Fibroblast of pulmonary artery (primary cell): Measurements from ENCODE around the gene PGM2L1.
"Not testable (repeated sequence)": the region's sequence is repeated elsewhere in the genome, so short reads cannot be mapped to it uniquely, and the experiment has no call there.

Source experiments
- DNase-seq: peaks from one replicate; pipeline ENCODE4 v3.0.0-alpha.2; 2010; ENCODE audit warnings: low read depth
- H3K4me3 ChIP-seq: replicated peaks from 2 replicates; pipeline ENCODE4 v1.5.1; 2011; ENCODE audit warnings: low read depth, mild to moderate bottlenecking, control low read depth, low read length, moderate library complexity
- TF ChIP-seq, protein P1 (sequence below): IDR thresholded peaks from 2 replicates; pipeline ENCODE4 v1.5.1; 2011; ENCODE audit warnings: mild to moderate bottlenecking, control low read depth, low read length, inconsistent platforms; ENCODE audit errors: missing control alignments

Gene PGM2L1

DNA sequence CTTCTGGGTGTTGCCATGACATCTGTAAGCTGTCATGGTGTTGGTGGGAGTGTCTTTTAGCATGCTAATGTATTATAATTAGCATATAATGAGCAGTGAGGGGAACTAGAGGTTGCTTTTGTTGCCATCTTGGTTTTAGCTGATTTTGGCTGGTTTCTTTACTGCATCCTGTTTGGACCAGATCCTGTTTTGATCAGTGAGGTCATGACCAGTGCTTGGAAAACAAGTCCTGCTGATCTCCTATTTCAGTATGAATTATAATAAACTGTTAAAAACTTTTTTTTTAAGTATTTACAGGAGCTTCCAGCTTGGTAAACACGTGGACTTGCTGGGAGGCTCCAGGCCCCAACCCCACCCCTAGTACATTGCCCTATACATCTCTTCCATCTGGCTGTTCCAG is 56.3 kb downstream of the PGM2L1 start:
- DNase-seq: no peak
- H3K4me3 ChIP-seq: no peak overlapping the region
- TF ChIP-seq, protein P1, sequence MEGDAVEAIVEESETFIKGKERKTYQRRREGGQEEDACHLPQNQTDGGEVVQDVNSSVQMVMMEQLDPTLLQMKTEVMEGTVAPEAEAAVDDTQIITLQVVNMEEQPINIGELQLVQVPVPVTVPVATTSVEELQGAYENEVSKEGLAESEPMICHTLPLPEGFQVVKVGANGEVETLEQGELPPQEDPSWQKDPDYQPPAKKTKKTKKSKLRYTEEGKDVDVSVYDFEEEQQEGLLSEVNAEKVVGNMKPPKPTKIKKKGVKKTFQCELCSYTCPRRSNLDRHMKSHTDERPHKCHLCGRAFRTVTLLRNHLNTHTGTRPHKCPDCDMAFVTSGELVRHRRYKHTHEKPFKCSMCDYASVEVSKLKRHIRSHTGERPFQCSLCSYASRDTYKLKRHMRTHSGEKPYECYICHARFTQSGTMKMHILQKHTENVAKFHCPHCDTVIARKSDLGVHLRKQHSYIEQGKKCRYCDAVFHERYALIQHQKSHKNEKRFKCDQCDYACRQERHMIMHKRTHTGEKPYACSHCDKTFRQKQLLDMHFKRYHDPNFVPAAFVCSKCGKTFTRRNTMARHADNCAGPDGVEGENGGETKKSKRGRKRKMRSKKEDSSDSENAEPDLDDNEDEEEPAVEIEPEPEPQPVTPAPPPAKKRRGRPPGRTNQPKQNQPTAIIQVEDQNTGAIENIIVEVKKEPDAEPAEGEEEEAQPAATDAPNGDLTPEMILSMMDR: no peak

DNA sequence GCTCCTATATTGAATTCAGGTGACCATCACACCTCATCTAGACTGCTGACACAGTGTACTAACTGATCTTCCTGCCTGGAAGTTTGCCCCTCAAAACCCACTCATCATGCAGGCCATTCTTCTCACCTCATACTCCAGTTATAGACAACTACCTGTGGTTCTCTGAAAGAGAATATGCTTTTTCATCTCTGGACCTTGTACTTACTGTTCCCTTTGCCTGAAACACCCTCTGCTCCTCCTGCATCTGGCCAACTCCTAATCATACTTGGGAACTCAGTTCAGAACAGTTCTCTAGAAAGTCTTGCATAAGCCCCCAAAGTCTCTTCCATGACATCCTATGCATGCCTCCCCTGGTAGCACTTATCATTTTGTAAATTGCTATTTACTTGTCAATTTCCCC is 58.6 kb downstream of the PGM2L1 start:
- no peak for DNase-seq
- TF ChIP-seq, protein P1: no peak
- H3K4me3 ChIP-seq: no peak overlapping the region

DNA sequence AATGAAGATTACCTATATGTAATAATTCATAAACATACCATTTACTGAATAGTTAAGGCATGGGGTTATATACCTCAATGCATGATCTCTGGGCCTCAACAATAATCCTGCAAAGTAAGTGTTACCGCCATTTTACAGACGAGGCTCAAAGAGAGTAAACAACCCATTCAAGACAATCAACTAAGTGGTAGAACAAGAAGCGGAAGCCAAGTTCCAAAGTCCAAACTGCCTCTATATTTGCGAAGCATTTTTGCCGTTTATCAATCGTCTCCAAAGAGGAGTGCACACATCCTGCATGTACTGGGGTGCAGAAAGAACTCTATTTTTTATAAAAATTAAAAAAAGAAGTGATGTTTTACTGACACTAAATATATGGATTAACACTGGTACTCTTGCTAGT is 59.3 kb downstream of the PGM2L1 start:
- no peak for DNase-seq
- no peak overlapping the region for H3K4me3 ChIP-seq
- TF ChIP-seq, protein P1: no peak

DNA sequence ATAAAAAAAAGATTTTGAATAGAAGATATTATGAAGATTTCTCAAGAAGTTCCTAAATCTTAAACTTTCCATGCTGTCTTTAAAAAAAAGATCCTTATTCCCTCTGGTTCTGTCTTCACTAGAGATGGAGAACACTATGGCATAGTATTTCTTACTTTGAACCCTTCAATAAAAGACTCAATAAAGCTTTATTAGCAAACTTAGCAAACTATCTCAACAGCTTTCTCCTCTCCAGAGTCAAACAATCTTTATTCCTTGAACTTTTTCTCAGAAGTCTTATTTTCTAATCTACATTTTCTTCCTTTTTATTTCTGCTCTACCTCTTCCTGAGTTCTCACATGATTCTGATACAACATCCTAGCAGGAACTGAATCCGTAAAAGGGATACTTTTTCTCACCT is 65.0 kb downstream of the PGM2L1 start:
- H3K4me3 ChIP-seq: no peak overlapping the region
- DNase-seq: no peak
- TF ChIP-seq, protein P1: no peak

DNA sequence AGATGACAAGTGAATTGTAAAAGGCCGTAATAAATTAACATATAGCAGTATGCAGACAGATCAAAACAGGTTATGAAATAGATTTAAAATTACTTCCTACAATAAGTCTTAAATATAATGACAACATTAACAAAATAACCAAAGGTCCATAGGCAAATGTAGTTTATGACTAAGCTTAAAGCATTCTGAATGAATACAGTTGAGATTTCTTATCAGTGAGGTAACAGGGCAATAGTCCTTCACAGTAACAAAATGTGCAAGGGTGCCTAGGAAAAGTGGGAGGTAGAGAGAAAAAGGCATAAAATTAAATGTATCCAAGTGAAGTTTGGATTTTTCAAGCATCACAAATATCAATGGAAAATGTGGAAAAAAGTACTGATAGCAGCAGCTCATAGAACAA is 65.9 kb downstream of the PGM2L1 start:
- TF ChIP-seq, protein P1: no peak

DNA sequence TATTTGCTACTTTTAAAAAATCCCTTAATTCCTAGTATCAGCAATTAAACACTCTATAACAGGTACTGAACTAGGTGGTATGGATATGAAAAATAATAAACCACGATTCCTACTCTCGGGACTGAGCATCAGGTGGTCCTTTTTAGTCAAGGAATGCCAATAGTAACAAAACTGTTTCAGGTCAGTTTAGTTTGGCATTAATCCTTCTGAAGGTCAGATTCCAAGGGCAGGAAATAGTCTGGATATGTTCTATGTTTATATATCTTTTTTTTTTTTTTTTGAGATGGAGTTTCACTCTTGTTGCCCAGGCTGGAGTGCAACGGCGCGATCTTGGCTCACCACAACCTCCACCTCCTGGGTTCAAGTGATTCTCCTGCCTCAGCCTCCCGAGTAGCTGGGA is 67.2 kb downstream of the PGM2L1 start:
- DNase-seq, H3K4me3 ChIP-seq: not testable (repeated sequence)

More for the DNA sequence above, 65.9 kb downstream of the PGM2L1 start:
- H3K4me3 ChIP-seq: no peak overlapping the region
- DNase-seq: no peak

DNA sequence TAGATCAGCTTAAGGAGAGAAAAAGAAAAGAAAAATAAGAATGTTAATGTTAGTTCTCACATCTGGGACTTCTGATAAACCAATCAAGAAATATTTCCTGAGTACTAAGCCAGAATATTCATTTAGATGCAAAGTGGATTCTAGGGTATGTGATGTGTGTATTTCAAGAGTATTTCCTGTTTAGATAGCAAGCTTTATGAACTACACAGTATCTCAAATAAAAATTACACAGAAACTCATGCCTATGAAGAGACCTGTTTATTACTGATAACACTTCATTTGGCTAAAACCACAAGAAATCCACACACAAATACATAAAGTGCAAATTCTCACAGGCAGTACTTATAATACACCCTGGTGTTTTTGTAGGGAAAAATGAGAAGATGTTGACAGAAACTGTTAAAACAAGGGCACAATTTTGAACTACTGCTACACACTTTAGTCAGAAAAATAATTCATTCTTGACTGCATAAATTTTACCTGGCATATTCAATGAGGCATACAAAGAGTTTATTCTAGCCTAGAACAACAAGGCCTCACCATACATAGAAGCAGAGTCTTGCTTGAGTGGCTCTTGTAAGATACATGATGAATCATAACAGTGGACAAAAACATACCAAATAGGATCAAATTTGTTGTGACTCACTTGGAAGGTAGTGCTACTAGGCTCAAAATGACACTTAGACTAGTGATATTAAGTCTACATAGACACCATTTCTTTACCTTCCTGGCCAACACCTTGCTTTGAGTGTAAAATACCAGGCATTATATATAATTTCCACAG is 68.0 kb downstream of the PGM2L1 start:
- TF ChIP-seq, protein P1: no peak
- DNase-seq: peak; percentile 53
- no peak overlapping the region for H3K4me3 ChIP-seq
